GM18502 (cell line): Measurements from ENCODE around the gene CAB39L.

Source experiments
- ATAC-seq: cut with Tn5 transposase; IDR thresholded peaks from one replicate; pipeline ENCODE4 v1.9.1; 2021; ENCODE audit warnings: mild to moderate bottlenecking; ENCODE audit not compliant: unreplicated experiment, poor library complexity

CAB39L gene

DNA sequence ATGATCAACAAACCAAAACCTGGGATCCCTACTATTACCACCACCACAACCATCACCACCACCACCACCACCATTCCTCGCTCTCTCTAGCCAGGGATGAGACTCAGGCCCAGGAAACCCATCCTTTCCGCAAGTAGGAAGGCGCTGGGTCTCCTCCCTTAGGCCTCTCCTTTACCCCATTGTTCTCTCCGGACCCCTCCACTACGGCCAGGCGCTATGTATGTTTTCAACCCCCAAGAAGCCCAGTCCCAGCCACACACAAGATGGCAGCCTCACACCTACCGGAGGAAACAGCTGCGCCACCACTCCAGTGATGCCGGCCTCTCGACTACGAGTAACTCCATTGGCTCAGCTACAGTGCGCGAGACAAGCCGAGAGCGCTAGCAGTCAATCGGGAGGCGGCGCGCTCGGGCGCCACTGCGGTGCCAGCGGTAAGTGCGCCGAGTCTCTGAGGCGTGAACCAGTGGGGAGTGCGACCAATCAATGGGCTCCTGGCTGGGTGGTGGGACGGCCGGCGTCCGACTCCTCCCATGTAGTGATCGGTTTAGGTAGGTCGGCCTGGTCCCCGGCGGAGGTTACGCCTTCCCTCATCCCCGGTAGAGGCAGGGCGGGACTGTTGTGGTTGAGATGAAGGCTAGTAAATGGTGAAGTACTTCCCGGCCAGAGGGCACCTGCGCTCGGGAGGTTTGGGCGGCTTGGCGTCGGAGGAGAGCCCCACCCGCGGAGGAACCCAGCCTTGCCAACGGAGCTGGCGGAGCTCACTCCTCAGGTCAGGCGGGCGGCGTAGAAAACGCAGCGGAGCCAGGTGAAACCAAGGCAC lies at the start of gene CAB39L, which contains the start of gene SETDB2:
Gene CAB39L, minus strand, starts transcription at position 361 of the 820 bp plus-strand sequence. CDS start 61,154 bp downstream, outside the sequence.
Gene SETDB2, plus strand, starts transcription at position 571 of the 820 bp plus-strand sequence. CDS start 7,620 bp downstream, outside the sequence.
- ATAC-seq, result peak; percentile 95

DNA sequence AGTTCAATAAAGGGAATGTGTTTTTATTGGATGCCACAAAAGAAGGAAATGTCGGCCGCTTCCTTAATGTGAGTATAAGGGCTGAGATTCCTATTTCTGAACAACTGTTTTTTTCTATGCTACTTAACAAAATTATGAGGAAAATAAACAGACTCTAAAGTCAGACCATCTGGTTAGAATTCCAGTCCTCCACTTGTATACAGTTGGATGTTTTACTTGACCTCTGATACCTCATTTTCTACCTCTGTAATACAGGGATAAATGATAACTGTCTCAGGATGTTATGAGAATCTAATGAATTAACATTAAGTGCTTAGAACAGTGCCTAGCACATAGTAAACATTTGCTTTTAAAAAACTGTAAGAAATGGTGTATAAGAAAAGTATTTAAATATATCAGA lies 44.7 kb upstream of the CAB39L start:
- ATAC-seq, result no peak

- ATAC-seq, result no peak
Measured at GRCh38 chr13:49481788-49482187, 37.9 kb upstream of the CAB39L start.

GRCh38 chr13:49476529-49476928 lies 32.7 kb upstream of the CAB39L start:
- no peak for ATAC-seq

DNA sequence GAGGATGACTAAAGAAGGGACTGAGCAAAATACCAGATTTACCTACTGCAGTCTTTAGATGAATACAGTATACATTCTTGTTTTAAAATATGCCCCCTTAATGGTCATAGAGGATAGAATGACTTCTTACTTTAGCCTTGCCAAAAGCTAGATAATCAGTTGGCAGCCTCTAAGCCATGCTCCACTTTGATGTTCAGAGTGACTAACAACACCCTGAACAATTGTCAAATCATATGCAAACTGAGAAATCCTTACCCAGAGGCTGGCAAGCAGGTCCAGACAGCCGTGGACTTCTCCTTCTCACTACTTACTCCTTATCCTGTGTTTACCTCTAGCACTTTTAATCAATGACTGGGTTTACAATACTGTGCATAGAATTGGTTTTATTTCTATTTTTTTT lies 28.3 kb upstream of the CAB39L start:
- no peak for ATAC-seq

DNA sequence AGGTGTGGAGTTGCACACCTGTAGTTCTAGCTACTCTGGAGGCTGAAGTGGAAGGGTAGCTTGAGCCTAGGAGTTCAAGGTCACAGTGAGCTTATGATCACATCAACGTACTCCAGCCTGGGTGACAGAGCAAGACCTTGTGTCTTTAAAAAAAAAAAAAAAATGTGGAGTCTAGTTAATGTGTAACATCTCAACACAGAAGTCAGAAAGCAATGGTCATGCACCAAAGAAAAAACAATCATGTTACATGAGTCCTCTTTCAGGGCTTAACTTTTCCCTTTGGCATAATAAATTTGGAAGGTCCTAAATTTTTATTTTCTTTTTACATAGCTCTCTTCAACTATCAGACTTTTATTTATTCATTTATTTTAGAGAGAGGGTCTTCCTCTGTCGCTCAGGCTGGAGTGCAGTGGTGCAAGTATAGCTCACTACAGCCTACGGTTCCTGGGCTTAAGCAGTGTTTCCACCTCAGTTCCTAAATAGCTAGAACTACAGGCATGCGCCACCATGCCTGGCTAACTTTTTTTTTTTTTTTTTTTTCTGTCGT lies 22.5 kb upstream of the CAB39L start:
- no peak for ATAC-seq

GRCh38 chr13:49464621-49465325 lies 20.9 kb upstream of the CAB39L start:
- ATAC-seq, result no peak

DNA sequence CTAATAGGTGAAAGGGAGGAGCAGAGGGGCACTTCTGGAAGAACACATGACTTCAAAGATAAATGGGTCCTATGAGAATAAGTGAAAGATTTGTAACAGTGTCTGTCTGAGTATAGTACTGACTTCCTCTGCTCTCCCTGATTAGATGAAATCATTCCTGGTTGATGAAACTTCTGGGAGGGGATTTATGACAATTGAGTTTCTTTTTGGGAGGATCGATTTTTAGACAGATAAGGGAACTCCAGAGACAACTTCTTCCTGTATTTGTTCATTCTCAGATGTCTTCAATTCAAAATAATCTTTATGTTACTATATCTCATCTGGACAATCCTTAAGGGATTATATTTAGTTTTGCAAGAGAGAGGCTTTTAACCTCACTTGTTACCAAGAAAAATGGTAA lies 20.2 kb upstream of the CAB39L start:
- ATAC-seq, result no peak

DNA sequence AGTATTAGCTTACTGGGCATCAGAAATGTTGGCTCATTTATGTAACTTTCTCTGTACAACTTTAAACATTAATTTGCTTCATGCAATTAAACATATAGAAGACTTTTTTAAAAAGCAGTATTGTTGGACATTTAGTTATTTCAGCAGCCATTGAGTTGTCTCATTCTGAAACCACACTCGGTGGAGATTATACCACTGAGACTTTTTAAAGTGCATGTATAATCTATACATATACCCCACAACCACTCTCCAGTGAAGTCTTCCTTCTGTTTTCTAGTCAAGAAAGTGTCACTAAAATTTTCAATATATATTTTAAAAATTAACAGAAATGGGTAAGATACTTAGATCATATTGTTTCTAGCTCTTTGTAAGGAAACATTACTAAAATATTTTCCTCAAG lies 15.7 kb upstream of the CAB39L start:
- no peak for ATAC-seq

GRCh38 chr13:49457221-49457620 lies 13.4 kb upstream of the CAB39L start:
- ATAC-seq, result no peak

- ATAC-seq, result no peak
Measured at GRCh38 chr13:49456156-49456555, 12.3 kb upstream of the CAB39L start.

- peak; percentile 31 for ATAC-seq
Measured at GRCh38 chr13:49455007-49455398, 11.1 kb upstream of the CAB39L start.

DNA sequence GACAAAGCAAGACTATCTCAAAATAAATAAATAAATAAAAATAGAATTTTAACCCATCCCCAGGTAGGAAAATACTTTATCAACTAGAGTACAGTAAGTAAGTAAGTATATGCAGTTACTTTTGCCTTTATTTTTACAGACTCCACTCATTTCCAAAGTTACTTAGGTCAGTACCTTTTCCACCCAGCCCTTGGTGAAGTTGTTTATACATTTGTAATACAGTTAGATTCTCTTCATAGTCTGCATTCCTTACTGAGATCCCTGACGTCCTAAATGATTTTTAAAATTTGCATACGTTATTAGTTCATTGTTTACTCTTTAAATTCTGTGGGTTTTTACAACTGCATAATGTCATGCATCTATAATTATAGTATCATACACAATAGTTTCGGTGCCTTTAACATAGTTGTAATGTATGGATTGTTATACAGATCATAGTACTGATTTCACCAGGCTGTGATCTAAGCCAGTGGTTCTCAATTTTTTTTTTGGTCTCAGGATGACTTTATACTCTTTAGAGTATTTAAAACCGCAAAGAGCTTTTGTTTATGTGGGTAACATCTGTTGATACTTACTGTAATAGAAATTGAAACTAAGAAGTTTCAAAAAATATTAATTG lies 10.6 kb upstream of the CAB39L start:
- peak; percentile 94 for ATAC-seq

- ATAC-seq, result no peak
Measured at GRCh38 chr13:49453465-49453864, 9.6 kb upstream of the CAB39L start.

DNA sequence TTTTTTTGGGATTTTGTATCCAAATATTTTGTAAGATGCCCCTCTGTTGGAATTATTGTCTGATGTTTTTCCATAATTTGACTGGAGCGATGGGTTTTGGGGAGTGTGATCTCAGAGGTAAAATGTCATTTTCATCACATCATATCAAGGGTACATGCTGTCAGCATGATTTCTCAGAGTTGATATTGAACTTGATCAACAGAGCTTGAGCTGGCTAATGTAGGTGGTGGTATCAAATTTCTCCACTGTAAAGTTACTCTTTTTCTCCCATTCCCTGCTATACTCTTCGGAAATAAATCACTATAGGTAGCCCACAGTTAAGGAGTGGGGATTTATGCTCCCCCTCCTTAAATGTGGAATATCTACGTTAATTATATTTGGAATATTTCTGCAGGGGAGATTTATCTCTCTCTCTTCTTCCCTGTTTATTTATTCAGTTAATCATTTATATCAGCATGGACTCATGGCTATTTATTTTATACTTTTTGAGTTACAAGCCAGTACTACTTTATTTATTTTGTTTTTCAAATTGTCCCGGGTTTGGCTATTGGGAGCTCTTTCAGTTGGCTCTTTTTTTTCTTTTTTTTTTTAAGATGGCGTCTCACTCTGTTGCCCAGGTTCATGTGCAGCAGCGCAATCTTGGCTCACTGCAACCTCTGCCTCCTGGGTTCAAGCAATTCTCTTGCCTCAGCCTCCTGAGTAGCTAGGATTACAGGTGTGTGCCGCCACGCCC lies 9.0 kb upstream of the CAB39L start:
- ATAC-seq, result no peak

DNA sequence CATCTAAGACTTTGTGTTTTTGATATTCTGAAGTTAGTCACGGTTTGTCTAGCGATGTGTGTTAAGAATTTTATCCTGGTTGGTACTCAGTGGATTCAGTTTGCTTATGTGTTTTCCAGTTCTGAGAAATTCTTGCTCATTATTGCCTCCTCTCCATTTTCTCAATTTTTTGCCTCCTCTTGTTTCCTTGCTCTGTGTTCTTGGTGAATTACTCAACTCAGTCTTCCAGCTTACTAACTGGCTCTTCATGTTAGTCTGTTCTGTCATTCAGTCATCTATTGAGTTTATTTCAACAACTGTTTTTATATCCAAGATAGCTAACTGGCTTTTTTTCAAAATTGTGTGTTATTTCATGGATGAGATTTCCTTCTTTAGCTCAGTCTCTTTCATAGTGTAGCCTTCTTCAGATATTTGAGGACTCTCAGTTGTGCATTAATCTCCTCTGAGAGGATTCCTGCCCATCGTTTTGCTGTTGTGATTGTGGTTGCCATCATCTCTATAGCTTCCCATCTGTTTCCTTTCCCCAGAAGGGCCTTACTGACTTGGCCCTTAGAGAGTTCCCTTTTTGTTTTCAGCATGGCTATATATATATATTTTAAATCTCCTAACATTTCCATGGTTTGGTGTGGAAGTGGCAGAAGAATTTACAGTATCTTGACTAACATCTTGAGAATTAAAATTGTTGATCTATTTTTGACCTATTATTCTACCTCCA lies 6.4 kb upstream of the CAB39L start:
- no peak for ATAC-seq

- ATAC-seq, result no peak
Measured at GRCh38 chr13:49448753-49449152, 4.9 kb upstream of the CAB39L start.

DNA sequence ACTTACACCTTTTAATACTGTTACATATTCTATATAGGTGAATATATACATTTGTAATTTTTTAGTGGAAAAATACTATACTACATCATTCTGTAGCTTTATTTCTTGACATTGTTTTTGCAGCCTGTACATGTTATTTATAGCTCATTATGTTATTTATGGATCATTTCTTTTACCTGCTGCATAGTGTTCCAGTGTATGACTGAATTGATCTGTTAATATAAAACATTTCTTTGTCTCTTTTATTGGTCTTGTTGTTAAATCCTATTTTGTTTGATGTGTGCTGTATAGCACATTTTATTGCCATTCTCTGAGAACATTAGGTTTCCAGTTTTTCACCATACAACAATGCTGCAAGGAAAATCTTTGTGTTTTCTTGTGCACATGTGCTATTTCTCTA lies 2.6 kb upstream of the CAB39L start:
- no peak for ATAC-seq

DNA sequence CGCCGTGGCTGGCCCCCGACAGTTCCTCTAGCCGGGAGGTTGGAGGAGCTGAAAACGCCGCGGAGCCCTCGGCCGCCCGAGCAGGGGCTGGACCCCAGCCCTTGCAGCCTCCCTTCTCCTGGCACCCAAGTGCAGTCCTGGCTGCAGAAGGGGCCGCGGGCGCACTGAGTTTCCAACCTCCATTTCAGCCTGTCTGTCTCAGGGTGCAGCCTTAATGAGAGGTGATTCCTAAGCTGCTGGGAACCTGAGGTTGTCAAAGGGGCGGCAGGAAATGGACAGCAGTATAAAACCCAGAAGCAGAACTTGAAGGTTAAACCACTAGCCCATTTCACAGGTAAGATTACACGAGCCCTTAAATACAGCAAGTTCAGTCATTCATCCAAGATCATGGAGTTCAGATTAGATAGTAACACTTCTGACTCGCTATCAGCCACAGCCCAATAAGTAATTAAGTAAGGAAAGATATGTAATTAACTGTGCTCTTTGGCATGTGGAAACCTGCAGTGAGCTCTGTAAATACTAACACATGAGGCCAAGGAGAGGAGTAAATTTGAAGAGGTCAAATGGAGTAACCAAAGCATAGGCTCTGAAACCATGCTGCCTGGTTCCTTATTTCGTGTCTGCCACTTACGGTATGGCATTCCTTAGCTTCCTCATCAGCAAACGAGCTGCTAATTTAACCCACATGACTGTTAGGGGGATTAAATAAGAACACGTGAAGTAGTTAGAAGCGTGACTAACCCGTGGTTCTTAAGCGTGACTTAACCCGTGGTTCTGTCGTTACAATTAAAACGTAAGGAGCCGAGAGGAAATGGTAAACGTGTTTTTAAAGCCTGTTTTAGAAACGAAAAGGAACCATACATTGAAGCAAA lies 896 bp upstream of the CAB39L start:
- peak; percentile 4 for ATAC-seq
